K562 (cell line): ENCODE results near the gene PHACTR2.

Source experiments
- CEBPB ChIP-seq: fragments of 450-650 bp; IDR thresholded peaks from 2 replicates; pipeline ENCODE4 v1.6.1; 2016; ENCODE audit warnings: missing genetic modification characterization, missing compliant biosample characterization
- DPF2 ChIP-seq: fragments of 450-650 bp; IDR thresholded peaks from 2 replicates; pipeline ENCODE4 v1.6.1; 2016
- EP300 ChIP-seq: IDR thresholded peaks from 2 replicates; pipeline ENCODE4 v1.6.1; 2012; ENCODE audit warnings: low read length, improper control_type of control experiment
- ETS2 ChIP-seq: IDR thresholded peaks from 2 replicates; pipeline ENCODE4 v1.6.1; 2016; ENCODE audit warnings: borderline replicate concordance, missing genetic modification characterization, mild to moderate bottlenecking, moderate library complexity, missing compliant biosample characterization; ENCODE audit not compliant: poor library complexity, severe bottlenecking
- RAD21 ChIP-seq, 2 experiments: fragments of 250-450 bp in 1 of 2; fragments of 450-650 bp in 1 of 2; sonication (Bioruptor Pico) in 1 of 2; formaldehyde crosslinking in 1 of 2; IDR thresholded peaks in 1 of 2; conservative IDR thresholded peaks in 1 of 2; 2 replicates each; pipeline versions ENCODE4 v1.4.0 to v1.8.0; 2020 to 2022; ENCODE audit warnings: mild to moderate bottlenecking in 2 of 2, moderate library complexity in 1 of 2
- SRF ChIP-seq, 2 experiments: fragments of 250-450, 450-650 bp in 1 of 2; sonication (Bioruptor Pico) in 1 of 2; sonication (generic) in 1 of 2; formaldehyde crosslinking; IDR thresholded peaks; 2 replicates each; pipeline versions ENCODE4 v1.5.0 to v1.5.1; 2020 to 2022; ENCODE audit warnings: mild to moderate bottlenecking in 1 of 2, missing genetic modification reagents in 1 of 2
- ZBTB8A ChIP-seq: fragments of 450-650 bp; IDR thresholded peaks from 2 replicates; pipeline ENCODE4 v1.6.1; 2018; ENCODE audit warnings: mild to moderate bottlenecking, moderate library complexity; ENCODE audit not compliant: partially characterized antibody
- ZNF75A ChIP-seq: fragments of 450-650 bp; formaldehyde crosslinking; IDR thresholded peaks from 2 replicates; pipeline ENCODE4 v1.4.0; 2020; ENCODE audit warnings: mild to moderate bottlenecking
- TF ChIP-seq, protein P1 (sequence below), 3 experiments: IDR thresholded peaks in 2 of 3; conservative IDR thresholded peaks in 1 of 3; 2 replicates each; pipeline ENCODE4 v1.5.1; 2011 to 2012; ENCODE audit warnings: low read length in 3 of 3, mild to moderate bottlenecking in 3 of 3, control low read depth in 2 of 3, improper control_type of control experiment in 1 of 3, inconsistent platforms in 1 of 3, low read depth in 1 of 3, mixed read lengths in 1 of 3, moderate library complexity in 1 of 3; ENCODE audit not compliant: insufficient read depth in 2 of 3
- TF ChIP-seq, protein P2 (sequence below), 2 experiments: fragments of 450-650 bp in 1 of 2; sonication (generic) in 1 of 2; formaldehyde crosslinking in 1 of 2; IDR thresholded peaks; 2 replicates each; pipeline versions ENCODE4 v1.7.1 to v1.9.0; 2016 to 2022; ENCODE audit warnings: inconsistent platforms in 1 of 2, mild to moderate bottlenecking in 1 of 2, missing genetic modification reagents in 1 of 2
- TF ChIP-seq, protein P3 (sequence below): fragments of 200-400 bp; formaldehyde crosslinking; IDR thresholded peaks from 2 replicates; pipeline ENCODE4 v1.6.1; 2017; ENCODE audit warnings: mild to moderate bottlenecking, low read depth, low read length, moderate library complexity

DNA sequence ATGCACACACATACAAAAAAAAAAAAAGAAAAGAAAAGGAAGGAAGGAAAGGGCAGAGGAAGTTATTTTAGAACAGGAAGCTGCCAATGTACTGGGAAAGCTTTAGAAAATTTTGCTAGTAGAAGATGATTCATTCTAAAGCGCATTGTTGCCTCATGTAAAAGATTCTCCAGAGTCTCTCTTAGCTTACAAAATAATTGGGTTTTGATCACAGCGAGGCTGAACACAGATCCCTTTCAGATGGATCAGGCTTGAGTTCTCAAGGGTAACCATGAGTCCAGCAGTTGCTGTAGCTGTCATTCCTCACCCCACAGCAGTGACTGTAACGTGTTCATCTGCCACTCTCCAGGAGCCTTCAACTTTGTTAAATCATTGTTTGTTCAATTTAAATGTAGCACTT, 81.9 kb downstream of the PHACTR2 start:
- TF ChIP-seq, protein P1, sequence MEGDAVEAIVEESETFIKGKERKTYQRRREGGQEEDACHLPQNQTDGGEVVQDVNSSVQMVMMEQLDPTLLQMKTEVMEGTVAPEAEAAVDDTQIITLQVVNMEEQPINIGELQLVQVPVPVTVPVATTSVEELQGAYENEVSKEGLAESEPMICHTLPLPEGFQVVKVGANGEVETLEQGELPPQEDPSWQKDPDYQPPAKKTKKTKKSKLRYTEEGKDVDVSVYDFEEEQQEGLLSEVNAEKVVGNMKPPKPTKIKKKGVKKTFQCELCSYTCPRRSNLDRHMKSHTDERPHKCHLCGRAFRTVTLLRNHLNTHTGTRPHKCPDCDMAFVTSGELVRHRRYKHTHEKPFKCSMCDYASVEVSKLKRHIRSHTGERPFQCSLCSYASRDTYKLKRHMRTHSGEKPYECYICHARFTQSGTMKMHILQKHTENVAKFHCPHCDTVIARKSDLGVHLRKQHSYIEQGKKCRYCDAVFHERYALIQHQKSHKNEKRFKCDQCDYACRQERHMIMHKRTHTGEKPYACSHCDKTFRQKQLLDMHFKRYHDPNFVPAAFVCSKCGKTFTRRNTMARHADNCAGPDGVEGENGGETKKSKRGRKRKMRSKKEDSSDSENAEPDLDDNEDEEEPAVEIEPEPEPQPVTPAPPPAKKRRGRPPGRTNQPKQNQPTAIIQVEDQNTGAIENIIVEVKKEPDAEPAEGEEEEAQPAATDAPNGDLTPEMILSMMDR (IDR thresholded peaks at IDR 0.05 in 2 of 3, conservative IDR thresholded peaks at IDR 0.05 in 1 of 3; ENCODE audit: insufficient read depth in 2 of 3, low read depth in 1 of 3, low read length in 3 of 3) = no peak
- no peak for TF ChIP-seq ZNF75A
- TF ChIP-seq, protein P2, sequence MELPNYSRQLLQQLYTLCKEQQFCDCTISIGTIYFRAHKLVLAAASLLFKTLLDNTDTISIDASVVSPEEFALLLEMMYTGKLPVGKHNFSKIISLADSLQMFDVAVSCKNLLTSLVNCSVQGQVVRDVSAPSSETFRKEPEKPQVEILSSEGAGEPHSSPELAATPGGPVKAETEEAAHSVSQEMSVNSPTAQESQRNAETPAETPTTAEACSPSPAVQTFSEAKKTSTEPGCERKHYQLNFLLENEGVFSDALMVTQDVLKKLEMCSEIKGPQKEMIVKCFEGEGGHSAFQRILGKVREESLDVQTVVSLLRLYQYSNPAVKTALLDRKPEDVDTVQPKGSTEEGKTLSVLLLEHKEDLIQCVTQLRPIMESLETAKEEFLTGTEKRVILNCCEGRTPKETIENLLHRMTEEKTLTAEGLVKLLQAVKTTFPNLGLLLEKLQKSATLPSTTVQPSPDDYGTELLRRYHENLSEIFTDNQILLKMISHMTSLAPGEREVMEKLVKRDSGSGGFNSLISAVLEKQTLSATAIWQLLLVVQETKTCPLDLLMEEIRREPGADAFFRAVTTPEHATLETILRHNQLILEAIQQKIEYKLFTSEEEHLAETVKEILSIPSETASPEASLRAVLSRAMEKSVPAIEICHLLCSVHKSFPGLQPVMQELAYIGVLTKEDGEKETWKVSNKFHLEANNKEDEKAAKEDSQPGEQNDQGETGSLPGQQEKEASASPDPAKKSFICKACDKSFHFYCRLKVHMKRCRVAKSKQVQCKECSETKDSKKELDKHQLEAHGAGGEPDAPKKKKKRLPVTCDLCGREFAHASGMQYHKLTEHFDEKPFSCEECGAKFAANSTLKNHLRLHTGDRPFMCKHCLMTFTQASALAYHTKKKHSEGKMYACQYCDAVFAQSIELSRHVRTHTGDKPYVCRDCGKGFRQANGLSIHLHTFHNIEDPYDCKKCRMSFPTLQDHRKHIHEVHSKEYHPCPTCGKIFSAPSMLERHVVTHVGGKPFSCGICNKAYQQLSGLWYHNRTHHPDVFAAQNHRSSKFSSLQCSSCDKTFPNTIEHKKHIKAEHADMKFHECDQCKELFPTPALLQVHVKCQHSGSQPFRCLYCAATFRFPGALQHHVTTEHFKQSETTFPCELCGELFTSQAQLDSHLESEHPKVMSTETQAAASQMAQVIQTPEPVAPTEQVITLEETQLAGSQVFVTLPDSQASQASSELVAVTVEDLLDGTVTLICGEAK (IDR thresholded peaks at IDR 0.05) = no peak
- TF ChIP-seq, protein P2 (CRISPR knock-in tag; IDR thresholded peaks at IDR 0.05) = no peak
- TF ChIP-seq RAD21 (CRISPR knock-in tag; conservative IDR thresholded peaks at IDR 0.05 in 1 of 2, IDR thresholded peaks at IDR 0.05 in 1 of 2) = no peak
- TF ChIP-seq, protein P3, sequence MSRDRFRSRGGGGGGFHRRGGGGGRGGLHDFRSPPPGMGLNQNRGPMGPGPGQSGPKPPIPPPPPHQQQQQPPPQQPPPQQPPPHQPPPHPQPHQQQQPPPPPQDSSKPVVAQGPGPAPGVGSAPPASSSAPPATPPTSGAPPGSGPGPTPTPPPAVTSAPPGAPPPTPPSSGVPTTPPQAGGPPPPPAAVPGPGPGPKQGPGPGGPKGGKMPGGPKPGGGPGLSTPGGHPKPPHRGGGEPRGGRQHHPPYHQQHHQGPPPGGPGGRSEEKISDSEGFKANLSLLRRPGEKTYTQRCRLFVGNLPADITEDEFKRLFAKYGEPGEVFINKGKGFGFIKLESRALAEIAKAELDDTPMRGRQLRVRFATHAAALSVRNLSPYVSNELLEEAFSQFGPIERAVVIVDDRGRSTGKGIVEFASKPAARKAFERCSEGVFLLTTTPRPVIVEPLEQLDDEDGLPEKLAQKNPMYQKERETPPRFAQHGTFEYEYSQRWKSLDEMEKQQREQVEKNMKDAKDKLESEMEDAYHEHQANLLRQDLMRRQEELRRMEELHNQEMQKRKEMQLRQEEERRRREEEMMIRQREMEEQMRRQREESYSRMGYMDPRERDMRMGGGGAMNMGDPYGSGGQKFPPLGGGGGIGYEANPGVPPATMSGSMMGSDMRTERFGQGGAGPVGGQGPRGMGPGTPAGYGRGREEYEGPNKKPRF = no peak
- no peak for TF ChIP-seq ETS2 (tag)
- TF ChIP-seq SRF (CRISPR knock-in tag; IDR thresholded peaks at IDR 0.05) = no peak
- TF ChIP-seq DPF2 = no peak
- no peak for TF ChIP-seq EP300
- no peak for TF ChIP-seq ZBTB8A
- TF ChIP-seq CEBPB (tag) = no peak
